Suppressor macrophage treated with lipopolysaccharide for 4 hours (primary cell): ENCODE data around the gene DENND2C.

Experiments used
- DNase-seq: peaks from one replicate; pipeline ENCODE4 v3.0.0-alpha.2; 2020

The DENND2C gene

DNA sequence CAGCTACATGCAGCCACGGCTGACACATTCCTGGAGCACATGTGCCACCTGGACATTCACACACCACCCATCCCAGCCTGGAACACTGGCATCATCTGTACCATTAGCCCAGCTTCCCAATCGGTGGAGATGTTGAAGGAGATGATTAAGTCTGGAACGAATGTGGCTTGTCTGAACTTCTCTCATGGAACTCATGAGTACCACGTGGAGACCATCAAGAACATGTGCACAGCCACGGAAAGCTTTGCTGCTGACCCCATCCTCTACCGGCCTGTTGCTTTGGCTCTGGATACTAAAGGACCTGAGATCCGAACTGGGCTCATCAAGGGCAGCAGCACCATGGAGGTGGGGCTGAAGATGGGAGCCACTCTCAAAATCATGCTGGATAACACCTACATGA, 133.8 kb downstream of the DENND2C start:
- no peak for DNase-seq

GRCh38 chr1:114535401-114535800, 134.4 kb downstream of the DENND2C start:
- no peak for DNase-seq
